ENCODE measurements around the gene PUM2.
"Not testable (repeated sequence)": the region's sequence is repeated elsewhere in the genome, so short reads cannot be mapped to it uniquely, and the experiment has no call there.

PUM2 gene

DNA sequence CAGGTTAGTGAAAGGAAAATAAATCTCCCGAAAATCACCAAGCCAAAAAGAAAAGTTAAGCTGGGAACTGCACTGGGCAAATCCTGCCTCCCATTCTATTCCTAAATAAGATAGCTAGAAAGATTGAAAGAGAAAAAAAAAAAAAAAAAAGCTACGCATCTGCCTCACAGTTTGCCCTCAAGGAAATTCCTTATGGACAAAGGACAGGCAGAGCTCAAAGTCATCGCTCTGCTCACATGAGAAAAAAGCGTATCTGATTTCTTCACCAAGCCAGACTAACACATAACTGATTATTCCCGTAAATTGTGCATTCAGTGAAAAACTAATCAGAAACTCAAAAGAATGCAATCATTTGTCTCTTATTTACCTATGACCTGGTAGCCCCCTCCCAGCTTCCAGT lies 50.0 kb downstream of the PUM2 start:
- in situ Hi-C loops (cut with HindIII; ENCODE audit: low sequenced_read_pairs), result no loop called here

DNA sequence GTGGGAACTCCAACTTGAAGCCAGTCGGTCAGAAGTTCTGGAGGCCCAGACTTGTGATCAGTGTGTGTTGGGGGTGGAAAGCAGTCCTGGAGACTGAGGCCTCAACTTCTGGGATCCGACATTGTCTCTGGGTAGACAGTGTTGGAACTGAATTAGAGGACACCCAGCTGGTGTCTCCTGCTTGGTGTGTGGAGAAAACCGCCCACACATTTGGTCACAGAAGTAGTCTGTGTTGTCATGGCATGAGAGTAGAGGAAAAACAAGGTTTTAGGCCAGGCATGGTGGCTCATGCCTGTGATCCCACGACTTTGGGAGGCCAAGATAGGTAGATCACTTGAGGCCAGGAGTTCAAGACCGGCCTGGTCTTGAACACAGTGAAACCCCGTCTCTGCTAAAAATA lies 51.5 kb downstream of the PUM2 start:
- in situ Hi-C loops (cut with HindIII; ENCODE audit: low sequenced_read_pairs), result loop anchor here (5.0 kb wide), 1 partner anchor 62 kb away; no protein-coding TSS in a partner anchor

DNA sequence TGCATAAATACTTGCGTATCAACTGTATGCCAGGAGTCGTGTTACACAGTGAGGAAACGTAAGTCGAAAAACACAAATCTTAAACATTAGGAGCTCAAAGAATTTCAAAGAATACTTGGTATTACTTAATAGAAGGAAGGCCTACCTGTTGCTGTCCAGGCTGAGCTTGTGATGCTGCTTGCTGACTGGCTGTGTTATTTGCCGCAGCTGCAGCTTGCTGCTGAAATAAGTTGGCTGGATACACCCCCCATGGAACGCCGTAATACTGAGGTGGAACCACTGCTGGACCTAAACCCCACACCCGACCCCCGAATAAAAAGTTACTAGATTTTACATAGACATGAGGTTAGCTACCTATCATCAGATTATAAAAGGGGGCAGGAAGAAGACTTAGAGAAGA lies 56.4 kb downstream of the PUM2 start:
- in situ Hi-C loops (cut with HindIII; ENCODE audit: low sequenced_read_pairs), result no loop called here

DNA sequence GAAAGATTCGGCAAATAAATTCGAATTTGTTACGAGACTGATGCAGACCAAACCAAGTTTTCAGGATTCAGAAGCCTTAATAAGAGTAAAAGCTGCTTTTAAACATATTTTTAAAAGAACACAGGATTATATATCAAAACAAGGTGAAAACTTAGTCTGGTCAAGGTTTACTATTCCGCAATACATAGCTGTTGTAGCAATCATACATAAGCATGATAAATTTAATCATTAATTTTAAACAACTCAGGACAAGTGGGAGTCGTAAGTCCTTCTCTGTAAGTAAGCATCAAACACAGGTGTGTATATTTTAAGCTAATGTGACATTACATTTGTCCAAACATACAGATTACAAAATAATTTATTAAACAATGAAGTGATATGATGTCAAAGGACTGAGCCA lies 57.7 kb downstream of the PUM2 start:
- in situ Hi-C loops (cut with HindIII; ENCODE audit: low sequenced_read_pairs), result no loop called here

DNA sequence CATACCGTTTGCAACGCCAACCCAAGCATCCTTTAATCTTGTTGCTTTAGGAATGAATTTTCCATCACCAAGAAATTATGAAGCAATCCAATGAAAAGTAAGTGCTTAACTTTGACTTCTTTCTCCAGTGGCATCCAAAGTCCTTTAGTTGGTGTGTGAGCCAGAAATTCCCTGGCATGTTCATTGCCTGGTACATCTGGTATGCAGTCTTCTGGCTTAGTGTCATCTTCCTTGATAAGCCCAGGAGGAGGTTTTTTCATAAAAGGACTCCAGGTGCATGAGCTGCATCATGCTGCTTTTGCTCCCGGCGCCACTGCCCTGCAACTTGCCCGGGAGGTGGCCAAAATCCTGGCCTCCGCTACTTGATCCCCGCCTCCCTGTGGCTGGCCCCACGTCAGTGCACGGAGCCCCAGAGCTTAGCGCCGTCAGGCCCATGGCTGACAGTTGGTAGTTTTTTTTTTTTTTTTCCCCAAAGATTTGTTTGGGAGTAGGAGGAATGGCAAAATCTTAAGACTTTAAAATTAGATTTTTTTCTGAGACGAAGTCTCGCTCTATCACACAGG lies 58.7 kb downstream of the PUM2 start:
- in situ Hi-C loops (cut with HindIII; ENCODE audit: low sequenced_read_pairs), result no loop called here

DNA sequence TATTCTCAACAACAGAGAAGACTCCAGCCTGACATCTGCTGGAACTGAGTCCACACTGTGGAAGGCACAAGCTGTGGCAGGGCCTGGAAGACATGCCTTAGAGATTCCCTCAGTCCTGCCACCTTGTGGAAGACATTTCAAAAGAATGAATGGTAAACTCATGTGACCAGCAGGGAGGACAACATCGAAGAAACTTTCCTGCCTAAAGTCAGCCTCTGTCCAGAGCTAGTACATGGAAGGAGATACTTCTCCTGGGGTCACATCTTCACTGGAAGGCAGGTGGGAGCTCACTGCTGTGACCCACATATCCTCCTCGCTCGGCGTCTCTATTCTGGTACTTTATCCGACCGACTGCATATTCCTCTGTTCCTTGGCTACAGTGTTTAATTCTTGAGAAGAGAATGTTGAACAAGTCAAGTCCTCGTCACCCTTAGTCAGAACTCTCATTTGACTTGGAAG lies 59.5 kb downstream of the PUM2 start:
- in situ Hi-C loops (cut with HindIII; ENCODE audit: low sequenced_read_pairs), result no loop called here

DNA sequence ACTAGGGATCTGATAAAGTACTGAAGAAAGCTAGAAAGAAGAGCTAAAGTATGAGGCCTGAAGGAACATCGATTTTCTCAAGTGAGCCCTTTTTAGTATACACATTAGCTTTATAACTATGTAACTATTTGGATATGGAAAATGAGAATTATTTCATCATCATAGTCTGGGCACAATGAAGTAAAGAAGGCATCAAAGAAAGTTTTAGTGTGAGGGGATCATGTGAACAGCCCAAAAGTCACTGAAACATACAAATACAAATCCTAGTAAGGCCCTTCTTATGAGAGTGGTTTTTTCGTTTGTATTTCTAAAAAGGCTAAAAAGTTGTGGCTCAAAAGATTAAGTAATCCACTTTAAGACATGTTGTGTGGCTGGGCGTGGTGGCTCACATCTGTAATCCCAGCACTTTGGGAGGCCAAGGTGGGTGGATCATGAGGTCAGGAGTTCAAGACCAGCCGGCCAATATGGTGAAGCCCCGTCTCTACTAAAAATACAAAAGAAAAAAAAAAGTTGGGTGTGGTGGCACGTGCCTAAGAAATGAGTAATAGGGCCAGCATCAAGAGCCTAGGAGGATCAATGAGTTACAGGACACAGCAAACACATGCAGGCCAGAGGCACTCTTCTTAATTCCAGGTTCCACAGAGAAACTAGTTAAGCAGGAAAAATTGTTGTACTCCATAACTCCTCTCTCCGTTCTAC lies 61.9 kb downstream of the PUM2 start:
- in situ Hi-C loops (cut with HindIII; ENCODE audit: low sequenced_read_pairs), result no loop called here

DNA sequence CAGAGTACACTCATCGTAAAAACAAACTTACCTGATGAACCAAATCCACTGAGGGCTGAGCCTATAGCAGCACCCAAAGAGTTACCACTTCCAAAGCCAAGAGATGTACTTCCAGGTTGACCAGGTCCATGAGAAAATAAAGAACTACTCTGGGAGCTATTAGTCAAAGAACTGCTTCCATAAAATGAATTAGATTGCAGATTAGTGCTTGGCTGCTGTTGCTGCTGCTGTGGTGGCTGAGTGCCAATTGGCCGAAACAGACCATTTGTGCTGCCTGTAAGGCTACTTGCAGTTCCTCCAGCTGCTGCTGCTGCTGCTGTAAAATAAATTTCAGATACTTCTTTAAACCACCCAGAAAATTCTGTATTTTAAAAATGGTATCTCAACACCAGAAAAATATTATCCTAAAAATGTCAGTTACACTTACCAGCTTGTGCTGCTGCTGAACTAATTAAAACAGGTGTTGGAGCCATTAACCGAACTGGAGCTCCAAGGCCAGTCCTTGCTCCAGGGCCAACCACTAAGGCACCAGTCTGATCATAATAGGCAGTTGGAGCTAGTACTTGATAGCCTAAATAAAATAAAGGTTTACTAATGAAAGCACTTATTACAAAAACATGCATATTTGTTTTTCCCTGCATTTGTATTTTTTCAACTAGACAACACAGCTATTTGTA lies 67.6 kb downstream of the PUM2 start:
- in situ Hi-C loops (cut with HindIII; ENCODE audit: low sequenced_read_pairs), result no loop called here

DNA sequence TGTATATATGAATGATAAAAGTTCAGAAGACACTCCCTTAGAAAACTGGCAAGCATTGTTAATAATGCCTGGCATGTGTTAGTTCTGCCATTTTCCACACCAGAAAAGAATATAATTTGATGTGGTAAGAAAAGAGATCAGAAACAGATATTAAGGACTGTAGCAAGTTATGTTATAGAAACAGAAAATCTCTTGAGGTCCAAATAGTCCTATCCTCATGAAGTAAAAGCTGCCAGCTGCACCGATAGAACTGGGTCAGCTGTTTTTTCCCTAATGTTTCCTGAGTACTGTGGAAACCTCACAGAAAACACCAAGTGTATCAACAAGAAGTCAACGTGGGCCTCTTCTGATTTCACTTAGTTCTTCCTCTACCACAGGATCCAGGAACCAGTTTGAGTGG lies 68.8 kb downstream of the PUM2 start:
- in situ Hi-C loops (cut with HindIII; ENCODE audit: low sequenced_read_pairs), result no loop called here

DNA sequence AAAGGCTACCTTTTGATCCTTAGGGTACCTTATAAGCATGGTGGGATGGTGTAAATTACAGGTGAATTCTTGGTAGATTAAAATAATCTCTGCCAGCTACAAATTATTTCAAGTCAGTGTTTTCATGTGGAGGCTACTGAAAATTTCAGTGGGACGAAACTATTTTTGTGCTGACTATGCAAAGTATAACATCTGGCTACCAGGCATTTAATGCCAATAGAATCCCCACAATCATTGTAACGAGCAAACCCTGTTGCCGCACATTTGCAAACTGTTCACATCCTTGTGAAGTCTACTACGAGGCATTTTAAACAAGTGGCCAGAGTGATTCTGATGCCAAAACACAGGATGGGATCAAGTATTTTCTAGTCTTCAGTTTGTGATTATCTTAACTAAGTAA lies 77.6 kb downstream of the PUM2 start:
- in situ Hi-C loops (cut with HindIII; ENCODE audit: low sequenced_read_pairs), result no loop called here

DNA sequence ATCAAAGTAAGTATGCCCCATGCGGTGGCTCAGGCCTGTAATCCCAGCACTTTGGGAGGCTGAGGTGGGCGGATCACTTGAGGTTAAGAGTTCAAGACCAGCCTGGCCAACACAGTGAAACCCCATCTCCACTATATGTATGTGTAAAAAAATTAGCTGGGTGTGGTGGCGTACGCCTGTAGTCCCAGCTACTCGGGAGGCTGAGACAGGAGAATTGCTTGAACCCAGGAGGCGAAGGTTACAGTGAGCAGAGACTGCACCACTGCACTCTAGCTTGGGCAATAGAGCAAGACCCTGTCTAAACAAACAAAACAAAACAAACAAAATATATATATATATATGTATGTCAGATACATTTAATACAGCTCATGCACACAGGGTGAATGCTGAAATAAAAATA lies 82.3 kb downstream of the PUM2 start:
- in situ Hi-C loops (cut with HindIII; ENCODE audit: low sequenced_read_pairs), result not testable (repeated sequence)

DNA sequence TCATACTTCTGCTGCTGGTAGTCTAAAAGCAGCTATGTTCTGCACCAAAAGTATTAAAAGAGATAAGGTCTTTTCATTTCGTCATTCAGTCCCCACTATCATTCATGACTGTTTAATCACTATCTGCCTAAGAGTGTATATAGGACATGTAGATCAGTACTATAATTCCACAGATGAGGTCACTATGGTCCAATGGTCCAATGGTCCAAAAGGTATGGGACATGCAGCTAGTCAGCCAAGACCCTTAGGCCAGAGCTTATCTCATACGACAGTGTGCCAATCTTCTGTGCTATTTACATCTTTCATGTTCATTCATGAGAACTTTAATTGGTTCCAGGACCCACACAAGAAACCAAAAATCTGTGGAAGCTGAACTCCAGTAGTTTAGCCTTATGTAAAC lies 83.1 kb downstream of the PUM2 start:
- in situ Hi-C loops (cut with HindIII; ENCODE audit: low sequenced_read_pairs), result no loop called here

DNA sequence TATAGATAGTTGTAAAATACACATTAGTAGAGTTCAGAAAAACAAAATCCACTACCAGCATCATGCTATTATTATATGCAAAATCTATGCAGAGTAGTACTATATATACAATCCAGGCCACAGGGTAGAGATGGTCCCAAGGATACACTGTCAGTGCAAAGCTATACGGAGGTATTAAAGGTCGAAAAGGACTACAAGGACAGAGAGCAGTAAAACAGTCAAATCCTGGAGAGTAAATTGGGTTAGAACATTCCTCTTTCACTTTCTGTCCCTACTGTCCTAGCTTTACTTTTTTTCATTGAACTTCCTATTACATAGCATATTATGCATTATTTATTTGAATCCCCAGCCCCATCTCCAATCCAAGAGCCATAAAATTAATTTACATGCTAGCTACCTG lies 86.0 kb downstream of the PUM2 start:
- in situ Hi-C loops (cut with HindIII; ENCODE audit: low sequenced_read_pairs), result no loop called here

DNA sequence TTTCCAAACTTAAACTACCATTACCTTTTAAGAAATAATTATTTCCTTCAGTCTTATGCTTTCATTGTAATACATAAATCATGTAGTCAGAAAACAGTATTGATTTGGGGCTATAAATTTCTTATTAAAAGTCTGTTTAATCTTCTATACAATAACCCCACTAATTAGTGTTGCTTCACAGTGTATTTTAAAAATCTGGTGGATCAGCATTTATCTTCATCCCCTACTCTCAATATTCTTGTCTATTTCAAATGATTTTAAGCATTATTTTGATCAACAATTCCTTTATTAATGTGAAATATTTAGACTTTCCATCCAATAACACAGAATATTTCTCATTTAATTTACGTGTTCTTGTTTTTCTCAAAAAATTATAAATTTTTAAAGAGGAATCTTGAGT lies 93.2 kb downstream of the PUM2 start:
- in situ Hi-C loops (cut with HindIII; ENCODE audit: low sequenced_read_pairs), result no loop called here

DNA sequence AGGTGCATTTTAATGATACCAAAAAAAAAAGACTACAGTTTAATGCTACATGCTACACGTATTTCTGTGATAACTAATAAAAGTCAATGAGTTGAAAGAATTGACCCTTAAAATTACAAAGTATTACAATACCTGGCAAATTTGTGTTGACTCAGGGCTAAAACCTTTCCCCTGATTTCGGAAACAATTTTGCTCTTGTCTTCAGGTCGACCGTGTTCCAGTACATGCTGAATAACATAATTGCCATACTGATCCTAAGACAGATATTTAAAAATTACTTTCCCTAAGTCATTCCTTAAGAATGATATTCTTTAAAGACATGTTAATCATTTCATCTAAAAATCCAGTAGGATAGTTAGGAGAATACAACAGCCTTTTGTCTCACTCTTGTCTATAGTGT lies 95.9 kb downstream of the PUM2 start:
- in situ Hi-C loops (cut with HindIII; ENCODE audit: low sequenced_read_pairs), result no loop called here

DNA sequence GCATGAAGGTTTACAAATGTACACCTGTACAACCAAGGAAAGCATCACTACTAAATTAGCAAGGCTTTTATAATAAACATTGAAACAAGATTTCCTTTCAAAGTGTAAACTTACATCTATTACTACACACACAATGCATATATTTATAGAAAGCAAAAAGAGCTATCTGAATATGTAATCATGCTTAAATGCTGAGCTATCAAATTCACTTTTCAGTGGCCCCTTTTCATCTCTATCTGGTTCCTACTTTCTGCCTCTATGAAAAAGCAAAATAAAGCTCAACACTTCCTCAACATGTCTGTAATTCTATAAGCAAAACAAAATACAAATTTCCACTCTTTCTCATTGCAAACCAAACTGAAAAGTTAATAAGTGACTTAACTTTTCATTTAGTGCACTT lies 100.2 kb downstream of the PUM2 start:
- in situ Hi-C loops (cut with HindIII; ENCODE audit: low sequenced_read_pairs), result no loop called here

DNA sequence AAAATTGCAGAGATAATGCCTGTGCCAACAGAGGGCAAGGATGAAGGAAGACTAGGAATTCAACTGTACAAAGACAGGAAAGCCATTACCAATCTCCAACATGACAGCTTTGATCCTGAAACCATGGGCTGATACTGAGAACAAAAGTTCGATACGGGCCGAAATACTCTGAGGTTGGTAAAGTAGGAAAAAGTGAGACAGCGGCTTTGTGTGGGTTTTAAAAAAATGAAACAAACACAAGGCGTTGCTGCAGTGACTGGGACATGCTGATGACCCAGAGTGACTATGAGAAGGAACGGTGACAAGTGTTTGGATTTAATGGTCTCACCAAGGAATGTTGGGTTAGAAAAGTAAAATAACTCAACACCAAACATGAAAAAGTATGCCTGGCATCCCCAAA lies 101.5 kb downstream of the PUM2 start:
- in situ Hi-C loops (cut with HindIII; ENCODE audit: low sequenced_read_pairs), result no loop called here

DNA sequence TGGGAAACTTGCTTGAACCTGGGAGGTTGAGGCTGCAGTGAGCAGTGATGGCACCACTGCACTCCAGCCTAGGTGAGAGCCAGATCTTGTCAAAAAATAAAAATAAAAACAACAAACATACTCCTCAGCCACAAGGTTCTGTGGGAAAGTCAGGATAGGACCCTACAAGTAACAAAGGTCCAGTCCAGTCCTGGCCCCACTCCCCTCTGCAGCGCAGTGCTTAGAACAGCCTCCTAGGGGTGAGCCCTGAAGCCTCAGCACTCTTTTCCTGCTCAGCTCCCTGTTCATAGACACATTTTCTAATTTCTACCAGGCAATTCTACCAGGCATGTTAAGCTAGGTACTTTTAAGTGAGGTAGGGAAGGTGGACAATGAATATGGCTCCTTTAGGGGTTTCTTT lies 103.6 kb downstream of the PUM2 start:
- in situ Hi-C loops (cut with HindIII; ENCODE audit: low sequenced_read_pairs), result no loop called here

DNA sequence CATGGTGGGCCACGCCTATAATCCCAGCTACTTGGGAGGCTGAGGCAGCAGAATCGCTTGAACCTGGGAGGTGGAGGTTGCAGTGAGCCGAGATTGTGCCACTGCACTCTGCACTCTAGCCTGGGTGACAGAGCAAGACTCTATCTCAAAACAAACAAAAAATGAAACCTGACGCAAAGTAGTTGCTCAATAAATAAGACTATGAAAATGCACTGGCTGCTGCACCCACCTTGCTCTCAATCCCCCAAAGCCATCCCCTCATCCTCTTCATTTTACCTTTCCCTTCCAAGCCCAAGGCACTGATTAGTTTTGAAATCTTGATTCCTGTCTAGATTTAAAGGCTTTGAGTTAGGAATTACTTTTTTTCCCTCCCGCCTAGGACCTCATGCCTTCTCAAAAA lies 107.0 kb downstream of the PUM2 start:
- in situ Hi-C loops (cut with HindIII; ENCODE audit: low sequenced_read_pairs), result not testable (repeated sequence)

DNA sequence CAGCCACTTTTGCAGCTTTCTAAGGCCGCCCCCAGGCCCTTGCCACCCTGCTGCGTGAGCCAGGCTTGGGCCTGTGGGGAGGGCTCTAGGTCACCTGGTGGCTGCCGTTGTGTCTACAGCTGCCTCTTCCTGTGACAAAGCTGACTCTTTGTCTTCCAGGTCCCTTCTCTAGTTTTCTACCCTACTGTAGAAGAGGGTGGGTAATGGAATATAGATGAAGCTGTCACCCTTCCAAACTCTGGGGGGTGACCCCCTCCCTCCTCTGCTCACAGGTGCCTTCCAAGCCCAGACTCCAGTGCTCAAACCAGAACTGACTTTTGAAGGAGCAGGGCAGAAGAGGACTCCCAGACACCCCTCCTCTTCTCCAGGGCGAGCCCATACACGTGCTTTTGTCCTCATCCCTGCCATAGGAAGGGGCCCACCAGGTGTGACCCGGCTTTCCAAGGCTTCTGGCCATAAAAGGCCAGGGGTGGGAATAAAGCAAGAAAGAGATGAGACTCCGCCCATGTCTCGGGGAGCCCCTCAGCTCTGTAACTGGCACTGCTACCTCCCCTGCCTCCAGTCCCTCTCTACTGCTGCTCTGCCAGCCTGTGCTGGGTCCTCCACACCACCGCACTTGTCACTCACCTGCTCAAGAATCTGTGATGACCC lies 107.8 kb downstream of the PUM2 start:
- in situ Hi-C loops (cut with HindIII; ENCODE audit: low sequenced_read_pairs), result no loop called here

DNA sequence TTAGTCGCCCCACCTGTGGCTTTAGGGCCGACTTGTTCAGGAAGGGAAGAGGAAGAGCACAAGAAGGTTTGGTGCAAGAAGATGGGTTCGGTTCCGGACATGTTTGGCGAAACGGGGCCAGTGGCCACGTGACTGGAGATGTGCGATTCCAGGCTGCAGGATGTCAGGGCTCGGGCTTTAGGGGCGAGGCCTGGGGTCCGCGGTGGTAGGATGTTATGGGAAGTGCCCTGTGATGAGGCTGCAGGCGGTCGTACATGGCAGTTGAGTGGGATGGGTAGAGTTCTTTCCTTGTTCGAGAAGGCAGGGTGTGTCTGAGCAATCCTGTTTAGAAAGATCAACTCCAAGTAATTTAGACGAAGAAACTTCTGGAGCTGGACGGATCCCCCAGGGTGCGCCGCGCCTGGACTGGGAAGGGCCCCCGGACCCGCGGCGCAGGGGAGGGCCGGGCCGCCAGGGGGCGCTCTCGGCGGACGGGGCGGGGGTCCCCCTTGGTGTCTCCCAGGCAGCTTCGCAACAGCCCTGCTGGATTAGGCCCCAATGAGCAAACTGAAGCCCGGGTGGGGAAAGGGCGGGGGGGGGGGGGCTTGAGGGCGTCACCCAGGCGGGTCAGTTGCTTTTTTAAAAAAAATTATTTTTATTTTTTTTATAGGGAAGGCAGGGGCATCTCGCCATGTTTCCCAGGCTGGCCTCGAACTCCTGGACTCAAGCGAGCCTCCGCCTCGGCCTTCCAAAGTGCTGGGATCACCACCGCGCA lies 108.5 kb downstream of the PUM2 start:
- in situ Hi-C loops (cut with HindIII; ENCODE audit: low sequenced_read_pairs), result no loop called here
